NCI-H2227 (cell line): ENCODE results near the gene RTN4RL1.
"Not testable (repeated sequence)": the region's sequence is repeated elsewhere in the genome, so short reads cannot be mapped to it uniquely, and the experiment has no call there.

Experiments
- DNase-seq: peaks from one replicate; lab custom pipeline; 2025; ENCODE audit not compliant: unreplicated experiment; lab: John Stamatoyannopoulos, UW

Gene RTN4RL1

DNA sequence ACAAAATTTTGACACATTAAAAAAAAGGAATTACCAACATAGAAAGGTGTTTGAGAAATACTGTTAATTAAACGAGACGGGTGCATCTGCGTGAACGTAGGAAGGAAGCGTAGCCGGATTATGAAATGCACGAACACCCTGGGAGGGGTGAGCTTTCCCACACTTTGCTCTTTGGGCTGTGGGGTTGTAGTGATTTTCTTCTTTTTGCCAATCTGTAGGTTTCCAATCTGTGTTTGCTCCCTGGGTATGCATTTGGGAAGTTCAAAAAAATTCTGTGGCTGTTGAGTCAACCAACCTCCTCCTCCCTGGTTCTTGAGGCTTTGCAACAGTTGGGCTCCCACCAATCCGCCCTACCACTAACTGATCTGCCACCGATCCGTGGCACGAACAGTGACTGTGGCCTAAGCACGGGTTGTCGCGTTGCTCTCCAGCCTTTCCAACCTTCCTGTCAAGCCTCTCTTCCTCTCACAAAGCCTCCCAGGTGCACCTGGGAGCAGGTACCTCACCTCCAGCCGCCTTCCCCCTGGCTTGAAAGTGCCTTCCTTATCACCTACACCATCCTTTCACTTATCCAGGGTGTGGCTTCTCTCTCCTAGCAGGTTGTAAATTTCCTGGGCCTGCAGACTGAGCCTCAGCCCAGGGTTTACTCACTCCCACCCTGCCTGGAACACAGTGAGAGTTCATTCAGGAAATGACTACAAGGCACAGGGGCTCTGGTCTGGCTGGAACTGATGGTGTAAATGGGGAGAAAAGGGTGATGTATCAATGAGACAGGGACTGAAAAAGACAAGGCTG lies 16.6 kb downstream of the RTN4RL1 start:
- DNase-seq = no peak

DNA sequence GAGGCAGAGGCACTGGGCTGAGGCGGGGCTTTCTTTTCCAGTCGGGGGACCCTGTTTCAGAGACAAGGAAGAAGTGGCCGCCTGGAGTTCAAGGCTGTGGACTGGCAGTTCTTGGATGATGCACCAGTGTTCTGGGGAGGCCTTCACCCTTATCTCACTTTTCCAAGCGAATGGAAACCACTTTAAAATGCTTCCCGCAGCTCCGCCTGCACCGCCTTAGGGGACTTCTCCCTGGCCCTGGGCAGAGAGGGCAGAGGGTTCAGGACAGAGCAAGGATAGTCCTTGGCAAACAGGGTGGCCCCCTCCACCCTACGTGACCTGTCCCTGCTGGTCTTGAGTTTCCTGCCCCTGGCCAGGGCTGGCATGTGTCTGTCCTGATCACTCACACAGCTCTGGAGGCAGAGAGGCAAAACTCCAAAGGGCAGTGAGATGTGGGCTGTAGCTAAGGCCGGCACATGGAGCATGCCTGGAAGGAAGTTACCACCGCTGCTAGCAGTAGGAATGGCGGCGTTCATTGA lies 20.6 kb downstream of the RTN4RL1 start:
- DNase-seq = no peak

DNA sequence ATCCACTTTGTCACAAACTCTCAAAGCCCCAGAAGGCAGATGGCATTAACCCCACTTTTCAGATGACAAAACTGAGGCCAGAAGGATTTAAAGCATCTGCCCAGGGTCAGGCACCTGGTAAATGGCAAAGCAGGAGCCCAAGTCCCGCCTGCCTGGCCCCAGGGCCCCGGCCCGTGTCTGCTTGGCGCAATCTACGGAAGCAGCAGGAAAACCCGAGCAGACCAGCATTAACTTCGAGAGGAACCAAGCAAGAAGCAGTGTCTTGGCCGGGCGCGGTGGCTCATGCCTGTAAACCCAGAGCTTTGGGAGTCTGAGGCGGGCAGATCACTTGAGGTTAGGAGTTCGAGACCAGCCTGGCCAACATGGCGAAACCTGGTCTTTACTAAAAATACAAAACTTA lies 21.6 kb downstream of the RTN4RL1 start:
- no peak for DNase-seq

DNA sequence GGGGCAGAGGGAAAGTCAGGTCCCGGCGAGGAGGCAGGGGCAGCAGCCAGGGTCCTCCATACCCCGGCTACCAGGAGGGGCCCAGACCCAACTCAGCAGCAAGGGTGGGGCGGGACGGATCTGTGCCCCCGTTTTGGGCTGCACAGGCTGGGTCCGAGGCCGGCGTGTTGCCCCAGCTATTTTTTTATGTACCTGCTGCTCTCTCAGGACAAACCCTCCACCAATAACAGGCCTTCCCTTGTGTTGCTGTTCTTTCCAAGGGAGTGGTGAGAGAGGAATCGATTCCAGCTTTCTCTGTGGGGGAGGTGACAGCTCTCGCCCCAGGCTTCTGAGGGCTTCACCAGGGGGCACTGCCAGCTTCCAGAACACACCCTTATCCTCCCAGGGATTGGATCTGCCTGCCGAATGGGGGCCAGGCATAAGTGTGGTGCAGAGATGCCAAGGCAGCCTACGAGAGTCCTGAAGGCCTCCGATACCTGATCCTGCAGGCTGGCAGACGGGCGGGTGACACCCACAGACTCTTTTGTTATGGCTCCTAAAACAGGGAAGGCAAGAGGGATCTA lies 22.3 kb downstream of the RTN4RL1 start:
- DNase-seq = no peak

DNA sequence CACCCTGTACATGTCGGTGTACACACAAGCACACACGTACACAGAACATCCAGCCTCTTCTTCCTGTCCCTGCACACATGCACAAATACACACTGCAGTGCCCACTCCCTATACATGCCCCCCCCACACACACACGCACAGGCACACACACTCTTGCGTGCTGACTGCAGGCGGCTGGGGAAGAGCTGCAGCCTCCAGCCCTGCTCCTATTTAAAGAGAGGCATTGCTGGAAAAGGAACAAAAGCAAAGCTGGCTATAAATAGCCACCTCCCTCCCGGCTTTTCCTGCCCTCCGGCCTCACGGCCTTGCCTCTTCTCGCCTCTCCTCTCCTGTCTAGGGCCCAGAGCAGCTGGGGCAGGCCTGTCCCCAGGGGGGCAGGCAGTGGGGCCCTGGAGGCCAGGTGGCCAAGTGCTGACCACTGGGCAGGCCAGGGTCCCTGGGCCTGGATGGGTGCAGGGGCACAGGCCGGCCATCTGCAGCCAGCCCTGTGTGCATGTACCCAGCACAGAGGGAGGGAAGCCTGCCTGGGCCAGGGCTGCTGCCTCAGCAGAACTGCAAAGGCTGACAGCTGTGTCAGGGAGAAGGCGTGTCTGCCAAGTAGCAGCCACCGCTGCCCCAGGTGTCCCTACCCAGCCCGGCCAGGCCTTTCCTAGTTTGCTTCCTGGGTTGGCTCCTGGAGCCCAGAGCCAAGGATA lies 25.4 kb downstream of the RTN4RL1 start:
- DNase-seq = peak; percentile 67

DNA sequence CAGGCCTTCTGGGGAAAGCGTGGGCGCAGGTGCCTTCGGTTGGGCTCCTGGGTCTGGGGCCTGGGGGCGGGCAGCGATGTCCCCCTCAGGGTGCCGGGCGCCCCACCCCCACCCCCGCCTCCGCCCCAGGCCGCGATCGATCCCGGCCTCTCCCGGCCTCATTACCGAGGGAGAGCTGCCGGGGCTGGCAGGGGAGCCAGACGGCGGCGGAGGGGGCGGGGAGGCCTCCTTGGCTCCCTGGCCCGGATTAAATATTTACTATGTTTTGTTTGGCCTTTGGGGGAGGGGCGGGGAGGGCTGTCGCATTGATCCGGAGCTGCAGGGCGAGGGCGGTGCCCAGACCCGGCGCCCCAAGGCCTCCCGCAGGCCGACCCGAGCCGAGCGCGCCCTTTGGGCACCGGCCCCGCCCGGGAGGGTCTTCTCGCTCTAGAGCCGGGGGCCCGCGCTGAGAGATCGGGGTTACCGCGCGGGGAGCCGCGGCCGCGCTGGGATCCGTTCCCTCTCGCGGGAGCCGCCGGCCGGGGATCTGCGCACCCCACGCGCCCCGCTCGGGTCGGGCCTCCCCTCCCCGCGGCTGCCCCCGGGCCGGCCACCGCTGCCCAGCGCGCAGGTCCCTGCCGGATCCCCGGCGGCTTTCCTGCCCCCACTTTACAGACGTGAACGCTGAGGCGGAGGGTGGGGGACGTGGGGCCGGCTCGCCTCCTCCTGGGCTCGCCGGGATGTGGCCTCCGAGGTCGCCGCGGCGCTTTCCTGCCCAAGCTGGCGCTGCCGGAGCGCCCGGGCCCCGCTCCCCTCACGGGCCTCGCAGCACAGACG lies 27.0 kb downstream of the RTN4RL1 start:
- DNase-seq = peak; percentile 39

DNA sequence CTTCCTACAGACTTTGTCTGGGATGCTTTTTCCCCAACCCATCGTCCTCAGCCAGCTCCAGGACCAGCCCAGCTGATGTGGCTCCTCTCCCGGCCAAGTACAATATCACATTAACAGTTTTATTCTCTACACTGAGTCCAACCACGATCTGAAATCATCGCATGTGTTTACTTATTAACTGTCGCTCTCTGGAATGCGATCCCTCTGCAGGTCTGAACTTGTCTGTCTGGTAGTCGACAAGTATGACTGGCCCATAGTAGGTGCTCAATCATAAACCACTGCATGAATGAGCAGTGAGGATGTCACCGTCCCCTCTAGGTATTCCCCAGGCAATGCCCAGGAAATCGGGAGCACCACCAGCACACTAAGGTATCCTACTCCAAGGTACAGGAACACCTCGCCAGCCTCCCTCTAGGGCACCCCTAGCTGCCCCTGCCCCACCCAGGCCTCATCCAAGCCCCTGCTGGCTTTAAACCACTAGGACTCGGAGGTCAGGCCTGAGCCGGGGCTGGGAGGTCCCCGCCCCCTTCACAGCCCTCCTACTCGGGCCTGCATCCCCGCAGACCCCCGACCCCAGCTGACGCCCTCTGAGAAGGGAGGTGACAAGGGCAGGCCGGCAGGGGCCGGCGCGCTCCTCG lies 27.7 kb downstream of the RTN4RL1 start:
- DNase-seq = no peak

DNA sequence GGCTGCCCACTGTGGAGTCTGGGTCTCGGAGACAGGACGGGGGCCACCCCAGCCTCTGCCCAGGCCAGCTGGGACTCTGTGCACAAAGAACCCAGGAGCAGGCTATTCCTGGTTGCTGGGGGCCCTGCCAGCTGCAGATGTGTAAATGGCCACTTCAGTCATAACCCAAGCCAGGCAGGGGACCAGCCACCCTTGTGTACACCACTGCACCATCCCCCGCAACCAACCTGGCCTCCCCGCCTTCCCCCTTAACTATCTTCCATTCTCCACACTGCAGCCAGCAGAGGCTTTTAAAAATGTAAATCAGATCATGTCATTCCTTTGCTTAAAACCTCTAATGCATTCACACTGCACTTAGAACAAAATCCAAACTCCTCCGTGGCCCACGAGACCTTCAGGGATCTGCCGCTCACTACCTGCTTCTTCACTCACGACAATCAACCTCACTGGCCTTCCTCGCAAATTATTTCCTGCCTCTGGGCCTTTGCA lies 28.3 kb downstream of the RTN4RL1 start:
- DNase-seq = no peak

DNA sequence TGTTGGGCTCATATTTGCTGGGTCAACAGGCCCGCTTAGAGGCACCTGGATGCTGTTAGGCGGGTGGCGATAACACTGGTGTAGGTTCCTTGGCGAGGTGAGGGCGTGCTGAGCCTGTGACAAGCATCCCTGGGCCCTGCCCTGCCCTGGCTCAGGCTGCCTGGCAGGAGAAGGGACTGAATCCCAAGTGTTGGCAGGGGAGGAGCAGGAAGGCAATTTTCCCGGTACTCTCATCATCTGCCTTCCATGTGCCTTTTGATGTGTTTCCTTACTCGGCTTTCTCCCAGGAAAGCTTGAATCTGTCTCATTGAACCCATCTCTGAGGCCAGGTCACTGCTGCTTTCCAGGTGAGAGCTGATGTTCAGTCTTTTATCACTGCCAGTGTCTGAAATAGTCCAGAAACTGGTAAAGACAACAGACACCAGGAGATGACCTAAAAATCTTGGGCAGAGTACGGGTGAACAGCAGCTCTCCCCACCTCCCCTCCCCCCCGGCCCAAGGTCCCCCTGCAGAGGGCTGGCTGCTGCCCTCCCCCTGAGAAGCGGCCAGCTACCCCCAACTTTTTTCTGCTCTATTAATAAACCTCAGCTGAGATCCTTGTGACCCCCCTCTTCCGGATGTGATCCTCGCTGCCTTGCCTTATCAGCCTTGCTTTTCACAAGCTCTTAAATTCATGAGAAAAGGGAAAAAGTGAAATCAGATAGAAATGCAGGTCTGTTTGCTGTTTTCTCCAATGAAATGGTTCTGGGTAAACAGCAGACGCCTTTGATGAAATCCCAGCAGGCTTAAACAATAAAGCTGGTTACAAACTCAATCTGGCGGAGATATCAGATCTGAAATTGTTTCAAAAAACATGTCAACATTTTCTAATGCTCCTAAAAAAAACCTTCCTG lies 29.0 kb downstream of the RTN4RL1 start:
- no peak for DNase-seq

DNA sequence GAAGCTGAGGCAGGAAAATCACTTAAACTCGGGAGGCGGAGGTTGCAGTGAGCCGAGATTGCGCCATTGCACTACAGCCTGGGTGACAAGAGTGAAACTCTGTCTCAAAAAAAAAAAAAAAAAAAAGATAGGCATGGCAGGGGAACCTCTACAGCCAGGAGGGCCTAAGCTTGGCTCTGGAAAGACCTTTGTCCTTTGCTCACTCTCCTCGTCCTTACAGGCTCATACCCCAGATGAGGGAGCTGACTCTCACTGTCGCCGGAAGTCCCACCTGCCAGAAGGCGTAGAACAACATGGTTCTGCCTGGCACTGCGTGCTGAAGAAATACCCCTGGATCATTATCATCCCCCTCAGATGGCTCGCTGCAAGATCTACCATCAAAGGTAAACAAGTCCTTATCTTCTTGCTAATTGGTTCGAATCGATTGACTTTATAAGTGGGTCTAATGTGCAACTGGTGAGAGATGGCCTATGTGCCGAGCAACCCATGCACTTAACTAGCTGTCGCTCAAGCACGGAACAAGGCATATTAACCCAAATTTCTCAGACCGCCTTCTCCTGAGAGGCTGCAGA lies 29.7 kb downstream of the RTN4RL1 start:
- DNase-seq = peak; percentile 15

DNA sequence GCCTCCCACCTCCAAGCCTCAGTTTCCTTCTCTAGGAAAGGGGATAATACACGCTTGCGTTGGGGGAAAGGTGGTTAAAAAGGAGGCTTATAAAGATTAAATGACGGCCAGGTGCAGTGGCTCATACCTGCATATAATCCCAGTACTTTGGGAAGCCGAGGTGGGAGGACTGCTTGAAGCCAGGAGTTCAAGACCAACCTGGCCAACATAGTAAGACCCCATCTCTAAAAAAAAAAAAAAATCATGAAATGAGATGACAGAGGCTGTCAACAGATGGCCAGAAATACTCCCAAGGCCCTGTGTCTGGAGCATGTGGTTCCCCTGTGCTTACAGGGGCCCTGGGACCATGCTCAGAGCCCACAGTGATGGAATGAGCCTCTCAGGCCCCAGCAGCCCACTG lies 30.4 kb downstream of the RTN4RL1 start:
- no peak for DNase-seq

DNA sequence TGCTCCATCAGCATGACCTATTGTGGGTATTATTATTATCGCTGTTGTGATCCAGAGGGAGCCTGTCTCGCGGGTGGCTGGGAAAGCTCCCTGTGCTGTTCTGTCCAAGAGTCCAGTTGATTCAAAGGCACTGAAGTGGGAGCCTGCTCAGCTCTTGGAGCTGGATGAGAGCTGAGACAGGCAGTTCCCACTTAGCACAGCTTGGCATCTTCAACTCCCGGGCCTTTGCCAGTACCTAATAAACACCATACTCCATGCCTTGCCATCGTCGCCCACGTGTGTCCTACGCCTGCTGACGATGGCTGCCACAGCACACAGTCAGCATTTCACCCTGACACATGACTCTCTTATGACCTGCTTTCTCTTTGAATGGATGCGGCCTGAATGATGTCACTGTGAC lies 32.6 kb downstream of the RTN4RL1 start:
- DNase-seq = no peak

DNA sequence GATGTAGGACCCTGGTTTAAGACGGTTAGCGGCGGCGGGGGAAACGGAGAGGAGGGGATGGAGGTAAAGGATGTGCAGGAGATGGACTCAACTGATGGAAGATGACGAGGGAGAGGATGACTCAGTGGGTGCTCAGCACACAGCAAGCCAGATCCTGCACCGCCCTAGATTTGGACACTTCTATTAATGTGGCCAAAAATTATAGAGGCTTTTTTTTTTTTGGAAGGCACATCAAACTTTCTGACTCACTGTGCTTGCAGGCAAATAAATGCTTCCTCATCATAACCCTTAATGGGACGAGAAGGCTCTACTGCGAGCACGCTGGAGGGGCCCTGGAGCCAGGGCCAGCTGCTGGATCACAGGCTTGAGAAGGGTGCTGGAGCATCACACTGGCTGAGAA lies 36.0 kb downstream of the RTN4RL1 start:
- no peak for DNase-seq

DNA sequence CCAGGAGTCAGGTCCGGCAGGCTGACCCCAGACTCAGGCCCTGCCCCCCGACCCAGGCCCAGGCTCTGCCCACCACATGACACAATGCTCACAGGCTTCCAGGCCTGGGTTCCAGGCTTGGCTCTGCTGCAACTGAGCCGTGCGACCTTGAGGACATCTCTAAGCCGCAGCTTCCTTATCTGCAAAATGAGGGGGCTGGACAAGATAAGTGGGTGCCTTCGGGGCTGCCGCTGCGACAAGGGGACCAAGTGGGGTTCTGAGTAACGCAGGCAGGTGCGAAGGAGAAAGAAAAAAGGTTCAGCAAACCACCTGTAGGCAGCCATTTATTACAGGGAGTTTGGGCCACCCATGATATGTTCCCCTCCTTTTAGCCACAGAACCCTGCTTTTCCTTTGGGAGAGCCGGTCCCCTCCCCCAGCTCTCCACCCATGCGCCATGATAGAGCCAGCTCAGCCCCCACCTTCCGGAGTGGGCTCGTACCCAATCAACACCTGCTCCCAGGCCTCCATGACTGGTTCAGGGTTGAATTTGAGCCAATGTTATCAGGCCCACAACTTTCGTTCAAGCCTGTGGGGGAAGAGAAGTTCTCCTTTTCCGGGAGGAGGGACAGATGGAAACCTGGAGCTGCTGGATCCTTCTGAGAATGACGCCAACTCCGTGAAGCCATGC lies 38.2 kb downstream of the RTN4RL1 start:
- no peak for DNase-seq

DNA sequence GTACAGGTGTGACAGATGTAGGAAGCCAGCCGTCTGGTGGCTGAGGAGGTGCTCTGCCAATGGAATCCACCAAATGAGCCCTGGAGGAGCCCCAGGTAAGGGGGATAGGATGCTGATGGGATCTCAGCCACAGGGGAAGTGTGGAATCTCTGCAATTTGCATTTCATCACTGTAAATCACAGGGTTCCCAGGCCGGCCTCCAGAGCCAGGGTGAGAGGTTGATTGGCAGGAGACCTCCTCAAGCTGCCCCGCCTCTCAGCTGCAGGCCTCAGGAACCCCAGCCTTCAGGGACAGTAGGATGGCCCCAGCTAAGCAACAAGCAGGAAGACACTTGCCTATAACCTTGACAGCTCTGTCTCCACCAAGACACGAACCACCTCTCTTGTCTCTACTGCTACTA lies 39.4 kb downstream of the RTN4RL1 start:
- DNase-seq = no peak

DNA sequence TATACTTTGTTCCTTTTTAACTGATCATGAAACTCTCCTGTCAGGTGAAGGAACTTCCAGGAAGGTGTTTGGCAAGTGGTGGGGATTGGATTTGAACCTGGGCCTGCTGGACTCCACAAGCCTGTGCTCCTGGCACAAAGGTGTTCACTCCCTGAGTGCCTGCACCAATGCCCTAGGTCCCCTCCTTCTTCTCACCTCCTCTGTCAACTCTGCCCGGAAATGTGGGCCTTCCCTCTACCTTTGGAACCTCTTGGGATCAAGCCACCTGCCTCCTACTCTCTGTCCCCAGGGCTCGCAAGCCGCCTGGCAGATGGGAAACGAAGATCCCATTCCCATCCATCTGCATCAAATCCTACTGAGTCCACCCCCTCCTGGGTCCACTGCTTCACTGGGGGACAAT lies 40.0 kb downstream of the RTN4RL1 start:
- no peak for DNase-seq

DNA sequence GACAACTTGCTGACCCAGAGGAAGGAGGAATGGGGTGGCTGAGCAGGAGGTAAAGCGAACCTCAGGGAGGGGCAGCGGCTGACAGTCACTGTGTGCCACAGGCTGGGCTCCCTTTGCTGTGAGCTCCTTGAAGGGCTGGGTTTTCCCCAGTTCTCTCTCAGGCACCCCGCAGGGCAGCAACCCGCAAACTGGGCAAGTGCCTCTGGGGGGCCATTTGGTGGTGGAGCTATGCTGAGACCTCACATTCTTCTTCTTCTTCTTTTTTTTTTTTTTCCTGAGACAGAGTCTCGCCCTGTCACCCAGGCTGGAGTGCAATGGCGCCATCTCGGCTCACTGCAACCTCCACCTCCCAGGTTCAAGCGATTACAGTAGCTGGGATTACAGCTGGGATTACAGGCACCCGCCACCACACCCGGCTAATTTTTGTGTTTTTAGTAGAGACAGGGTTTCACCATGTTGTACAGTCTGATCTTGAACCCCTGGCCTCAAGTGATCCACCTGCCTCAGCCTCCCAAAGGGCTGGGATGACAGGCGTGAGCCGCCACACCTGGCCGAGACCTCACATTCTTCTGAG lies 42.3 kb downstream of the RTN4RL1 start:
- not testable (repeated sequence) for DNase-seq

DNA sequence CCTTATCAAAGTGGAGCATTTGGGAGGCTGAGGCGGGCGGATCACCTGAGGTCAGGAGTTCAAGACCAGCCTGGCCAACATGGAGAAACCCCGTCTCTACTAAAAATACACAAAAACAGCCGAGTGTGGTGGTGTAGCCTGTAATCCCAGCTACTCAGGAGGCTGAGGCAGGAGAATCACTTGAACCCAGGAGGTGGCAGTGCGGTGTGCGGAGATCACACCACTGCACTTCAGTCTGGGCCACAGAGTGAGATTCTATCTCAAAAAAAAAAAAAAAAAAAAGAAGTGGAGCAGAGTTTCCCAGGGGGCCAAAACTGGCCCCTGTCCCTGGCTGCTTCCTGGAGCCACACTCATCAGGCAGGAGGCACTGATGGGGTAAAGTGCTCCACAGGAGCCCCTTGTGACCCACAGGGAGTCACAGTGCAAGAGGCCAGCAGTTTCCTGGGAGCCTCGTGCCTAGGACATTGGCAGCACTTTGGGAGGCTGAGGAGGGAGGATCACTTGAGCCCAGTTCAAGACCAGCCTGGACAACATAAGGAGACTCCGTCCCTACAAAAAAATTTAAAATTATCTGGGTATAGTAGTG lies 44.4 kb downstream of the RTN4RL1 start:
- no peak for DNase-seq
